Measurements from ENCODE around the gene SHLD1.
"Not testable (repeated sequence)": the region's sequence is repeated elsewhere in the genome, so short reads cannot be mapped to it uniquely, and the experiment has no call there.

The SHLD1 gene

GRCh38 chr20:5735845-5736510 lies 14.2 kb upstream of the SHLD1 start:
- DNase-seq (ENCODE audit: low read depth in 2 of 2): no peak

- DNase-seq (ENCODE audit: low read depth in 2 of 2): no peak
Measured at GRCh38 chr20:5737619-5737953, 12.6 kb upstream of the SHLD1 start.

GRCh38 chr20:5737966-5738365 lies 12.2 kb upstream of the SHLD1 start:
- no peak for DNase-seq (ENCODE audit: low read depth in 2 of 2)

- not testable (repeated sequence) for DNase-seq (ENCODE audit: low read depth in 2 of 2)
Measured at GRCh38 chr20:5740643-5741042, 9.6 kb upstream of the SHLD1 start.

DNA sequence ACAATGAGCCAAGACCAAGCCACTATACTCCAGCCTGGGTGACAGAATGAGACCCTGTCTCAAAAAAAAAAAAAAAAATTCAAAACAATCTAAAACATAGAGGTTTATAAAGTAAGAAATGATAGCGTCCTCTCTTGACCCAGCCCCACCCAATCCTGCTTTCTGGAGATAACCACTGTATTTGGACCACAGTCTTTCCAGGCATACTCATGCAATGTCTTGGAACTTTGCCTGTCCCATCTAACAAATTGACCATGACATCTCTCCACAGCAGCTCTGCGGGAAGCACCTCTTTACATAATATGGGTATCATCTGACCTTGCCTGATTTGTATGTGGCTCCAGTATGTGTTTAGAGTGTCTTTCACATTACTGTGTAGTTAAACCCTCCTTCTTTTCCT lies 9.1 kb upstream of the SHLD1 start:
- no peak for DNase-seq (ENCODE audit: low read depth in 2 of 2)

DNA sequence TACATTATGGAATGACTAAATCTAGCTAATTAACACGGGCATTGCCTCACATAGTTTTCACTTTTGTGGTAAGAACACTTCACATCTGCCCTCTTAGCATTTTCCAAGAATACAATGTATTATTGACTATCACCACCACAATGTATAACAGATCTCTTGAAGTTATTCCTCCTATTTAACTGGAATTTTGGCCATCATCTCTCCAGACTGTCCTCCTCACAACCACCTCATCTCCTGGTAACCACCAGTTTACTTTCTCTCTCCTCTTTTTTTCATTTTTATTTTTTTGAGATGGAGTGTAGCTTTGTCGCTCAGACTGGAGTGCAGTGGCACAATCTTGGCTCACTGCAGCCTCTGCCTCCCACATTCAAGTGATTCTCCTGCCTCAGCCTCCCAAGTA lies 8.2 kb upstream of the SHLD1 start:
- DNase-seq (ENCODE audit: low read depth in 2 of 2): no peak

DNA sequence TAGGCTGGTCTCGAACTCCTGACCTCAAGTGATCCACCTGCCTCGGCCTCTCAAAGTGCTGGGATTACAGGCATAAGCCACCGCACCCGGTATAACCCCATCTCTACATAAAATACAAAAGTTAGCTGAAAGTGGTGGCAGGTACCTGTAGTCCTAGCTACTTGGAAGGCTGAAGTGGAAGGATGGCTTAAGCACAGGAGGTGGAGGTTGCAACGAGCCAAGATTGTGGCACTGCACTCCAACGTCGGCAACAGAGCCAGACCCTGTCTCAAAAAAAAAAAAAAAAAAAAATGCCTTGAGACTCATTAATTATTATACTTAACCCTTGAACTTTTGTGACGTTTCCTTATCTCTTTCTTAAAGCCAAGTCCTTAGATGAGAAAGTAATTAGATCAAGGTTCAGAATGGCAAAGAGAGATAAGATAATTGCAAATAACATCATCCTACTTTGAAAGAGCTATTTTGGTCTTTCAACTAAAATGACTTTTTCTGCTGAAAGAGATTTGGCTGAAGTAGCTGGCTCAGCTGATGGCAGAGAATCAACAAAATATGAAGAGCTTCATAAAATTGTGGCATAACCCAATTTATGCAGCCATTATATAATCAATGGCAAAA lies 4.7 kb upstream of the SHLD1 start:
- no peak for DNase-seq (ENCODE audit: low read depth in 2 of 2)

DNA sequence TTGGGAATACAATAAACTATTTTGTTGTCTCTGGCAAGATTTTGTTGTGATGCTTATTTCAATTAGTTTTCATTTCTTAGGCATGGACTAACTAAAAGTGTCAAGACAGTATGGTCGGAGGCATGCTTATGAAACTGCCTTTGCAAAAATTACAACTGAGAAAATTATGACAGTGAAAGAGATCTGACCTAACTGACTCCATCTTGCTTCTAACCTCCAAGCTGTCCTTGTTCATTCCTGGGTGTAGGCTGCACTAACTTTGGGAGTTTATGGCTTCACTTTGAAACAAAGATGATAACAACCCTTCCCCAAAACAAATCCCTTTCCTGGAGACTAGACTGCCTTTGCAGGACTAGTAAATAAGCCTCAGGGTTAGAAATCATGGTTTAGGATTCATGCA lies 4.1 kb upstream of the SHLD1 start:
- DNase-seq (ENCODE audit: low read depth in 2 of 2): no peak

GRCh38 chr20:5748246-5748645 lies 2.0 kb upstream of the SHLD1 start:
- DNase-seq (ENCODE audit: low read depth in 2 of 2): no peak

- DNase-seq (ENCODE audit: low read depth in 2 of 2): not testable (repeated sequence)
Measured at GRCh38 chr20:5749512-5749951, 669 bp upstream of the SHLD1 start.

GRCh38 chr20:5751856-5752255 lies 1.7 kb downstream of the SHLD1 start:
- DNase-seq (ENCODE audit: low read depth in 2 of 2): no peak

DNA sequence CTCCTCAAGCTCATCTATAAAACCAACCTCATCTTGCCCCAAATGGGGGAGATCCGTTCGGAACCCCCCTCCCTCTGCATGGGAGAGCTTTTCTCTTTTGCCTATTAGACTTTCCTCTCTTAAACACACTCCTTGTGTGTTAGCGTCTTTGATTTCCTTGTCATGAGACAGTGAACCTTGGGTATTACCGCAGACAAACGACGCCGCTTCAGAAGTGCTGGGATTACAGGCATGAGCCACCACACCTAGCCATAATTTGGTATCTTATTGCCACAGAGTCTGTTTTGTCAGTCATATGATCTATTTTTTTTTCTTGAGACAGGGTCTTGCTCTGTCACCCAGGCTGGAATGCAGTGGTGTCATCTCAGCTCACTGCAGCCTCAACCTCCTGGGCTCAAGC lies 3.6 kb downstream of the SHLD1 start:
- DNase-seq (ENCODE audit: low read depth in 2 of 2): no peak

- DNase-seq (ENCODE audit: low read depth in 2 of 2): no peak
Measured at GRCh38 chr20:5757949-5758348, 7.7 kb downstream of the SHLD1 start.

GRCh38 chr20:5766085-5766764 lies 16.0 kb downstream of the SHLD1 start:
- no peak for DNase-seq (ENCODE audit: low read depth in 2 of 2)

DNA sequence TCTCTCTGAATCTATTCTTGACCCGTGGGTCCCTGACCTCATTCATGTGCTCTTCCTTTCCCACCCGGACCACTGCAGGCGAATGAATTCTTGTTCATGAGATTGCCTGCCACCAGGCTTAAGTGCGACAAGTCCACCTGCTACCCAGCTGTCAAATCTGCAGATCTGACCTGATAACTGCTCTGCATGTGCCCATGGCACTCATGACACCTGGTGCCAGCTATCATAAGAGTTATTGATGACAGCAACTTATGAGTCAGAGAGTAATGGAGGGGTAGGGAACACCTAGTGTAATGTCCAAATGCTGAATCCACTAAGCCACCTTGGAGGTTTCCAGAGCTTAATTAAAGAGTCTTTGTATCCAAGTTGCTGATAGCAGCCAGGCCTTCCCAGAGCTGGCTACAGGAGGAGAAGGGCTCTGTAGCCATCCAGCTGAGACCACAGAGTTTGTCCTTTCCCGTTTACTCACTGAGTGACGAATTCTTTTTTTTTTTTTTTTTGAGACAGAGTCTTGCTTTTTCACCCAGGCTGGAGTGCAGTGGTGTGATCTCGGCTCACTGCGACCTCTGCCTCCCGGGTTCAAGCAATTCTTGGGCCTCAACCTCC lies 17.4 kb downstream of the SHLD1 start:
- DNase-seq (ENCODE audit: low read depth in 2 of 2): no peak

DNA sequence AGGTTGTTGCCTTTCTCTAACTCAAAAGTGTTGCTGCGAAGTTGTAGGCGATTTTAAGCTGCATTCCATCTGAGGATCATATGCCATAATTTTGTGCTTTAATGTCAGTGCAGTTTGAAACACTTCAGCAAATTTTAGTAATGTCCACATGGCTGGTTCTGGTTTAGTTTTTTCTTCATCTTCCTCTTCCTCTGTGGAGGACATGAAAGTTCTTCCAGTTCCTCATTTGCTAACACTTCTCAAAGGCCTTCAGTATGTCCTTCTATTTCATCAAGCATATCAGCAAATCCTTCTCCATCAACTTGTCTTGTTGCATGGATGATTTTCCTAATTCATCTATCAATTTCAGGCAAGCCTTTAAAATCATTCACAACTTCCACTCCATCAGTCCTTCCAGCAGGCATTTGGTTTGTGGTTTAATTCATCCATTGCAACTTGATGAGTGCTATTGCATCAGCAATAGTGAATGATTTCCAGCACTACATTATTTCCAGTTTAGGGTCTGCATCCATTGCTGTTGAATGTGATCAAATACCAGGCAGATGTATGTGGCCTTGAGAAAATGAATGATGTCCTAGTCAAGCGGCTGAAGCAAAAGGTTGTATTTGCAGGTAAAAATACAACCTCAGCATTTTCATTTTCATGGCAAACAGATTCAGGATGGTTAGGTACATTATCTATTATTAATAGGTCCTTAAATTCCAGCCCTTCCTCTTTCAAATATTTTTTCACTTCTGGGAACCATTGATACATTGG lies 20.2 kb downstream of the SHLD1 start:
- DNase-seq (ENCODE audit: low read depth in 2 of 2): no peak

- no peak for DNase-seq (ENCODE audit: low read depth in 2 of 2)
Measured at GRCh38 chr20:5770987-5771318, 20.8 kb downstream of the SHLD1 start.

DNA sequence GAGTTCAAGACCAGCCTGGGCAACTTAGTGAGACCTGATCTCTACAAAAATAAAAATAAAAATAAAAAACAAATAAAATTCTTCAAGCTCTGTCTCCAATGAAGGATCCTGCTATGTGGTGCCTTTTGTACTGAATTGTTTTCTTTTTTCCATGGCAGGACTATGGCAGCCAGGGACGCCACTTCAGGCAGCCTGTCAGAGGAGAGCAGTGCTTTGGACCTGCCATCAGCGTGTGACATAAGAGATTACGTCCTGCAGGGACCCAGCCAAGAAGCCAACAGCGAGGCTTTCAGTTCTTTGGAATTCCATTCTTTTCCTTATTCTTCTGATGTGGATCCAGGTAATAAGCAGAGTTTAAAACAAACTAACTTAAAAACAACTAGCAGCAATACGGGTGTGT lies 22.5 kb downstream of the SHLD1 start:
- no peak for DNase-seq (ENCODE audit: low read depth in 2 of 2)

DNA sequence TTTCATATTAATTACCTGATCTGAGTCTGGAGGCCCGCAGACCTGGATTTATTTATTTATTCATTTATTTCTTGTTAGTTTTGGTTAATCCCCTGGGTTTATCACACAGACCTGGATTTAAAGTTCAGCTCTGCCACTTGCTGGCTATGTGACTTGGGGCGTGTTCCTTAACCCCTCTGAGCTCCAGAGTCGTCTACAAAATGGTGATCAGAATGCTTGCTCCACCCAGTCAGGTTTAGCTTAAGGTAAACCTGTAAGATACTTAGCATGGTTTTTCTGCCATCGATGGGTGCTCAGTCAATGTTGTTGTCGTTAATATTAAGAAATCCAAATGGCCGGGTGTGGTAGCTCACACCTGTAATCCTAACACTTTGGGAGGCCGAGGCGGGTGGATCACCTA lies 23.4 kb downstream of the SHLD1 start:
- no peak for DNase-seq (ENCODE audit: low read depth in 2 of 2)

- DNase-seq (ENCODE audit: low read depth in 2 of 2): no peak
Measured at GRCh38 chr20:5776077-5776476, 25.9 kb downstream of the SHLD1 start.

DNA sequence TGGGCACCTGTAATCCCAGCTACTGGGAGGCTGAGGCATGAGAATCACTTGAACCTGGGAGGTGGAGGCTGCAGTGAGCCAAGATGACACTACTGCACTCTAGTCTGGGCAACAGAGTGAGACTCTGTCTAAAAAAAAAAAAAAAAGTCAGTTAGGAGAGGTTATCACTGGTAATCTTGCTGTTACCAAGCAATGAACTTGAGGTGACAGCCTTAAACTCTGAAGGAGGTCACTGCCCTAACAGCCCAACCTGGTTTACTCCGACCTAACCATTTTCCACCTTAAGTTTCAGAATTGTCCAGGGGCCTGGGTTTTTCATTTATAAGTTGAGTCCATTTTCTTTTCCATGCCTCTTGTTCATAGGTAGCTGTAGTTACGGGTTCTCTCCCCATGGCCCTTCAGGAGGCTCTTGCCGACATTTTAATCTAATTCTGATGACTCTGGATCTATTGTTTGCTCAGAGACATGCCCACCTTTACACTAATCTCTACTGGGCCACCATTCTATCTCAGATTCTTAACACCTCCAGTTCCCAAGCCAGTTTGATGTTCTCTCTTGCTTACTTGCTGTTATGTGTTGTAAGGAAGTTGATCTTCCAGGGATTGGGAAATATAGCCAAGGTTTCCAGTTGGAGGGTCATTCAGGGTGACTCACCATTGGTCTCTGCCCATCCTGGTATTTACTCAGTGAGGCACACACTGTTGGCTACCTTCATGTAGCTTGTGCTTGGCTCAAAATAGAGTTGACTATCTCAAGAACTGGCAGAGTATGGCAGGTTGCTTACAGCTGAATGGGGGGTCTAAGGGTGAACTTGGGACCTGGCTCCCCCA lies 29.1 kb downstream of the SHLD1 start:
- DNase-seq (ENCODE audit: low read depth in 2 of 2): no peak

- no peak for DNase-seq (ENCODE audit: low read depth in 2 of 2)
Measured at GRCh38 chr20:5780846-5781217, 30.6 kb downstream of the SHLD1 start.
